HG03196 (cell line): ENCODE data around the gene HLA-DOB.
A peak's percentile ranks its signal among the peaks of the same experiment; 100 is the strongest.

Experiments
- ATAC-seq: cut with Tn5 transposase; IDR thresholded peaks from one replicate; pipeline ENCODE4 v1.9.1; 2021; ENCODE audit not compliant: unreplicated experiment

The HLA-DOB gene

DNA sequence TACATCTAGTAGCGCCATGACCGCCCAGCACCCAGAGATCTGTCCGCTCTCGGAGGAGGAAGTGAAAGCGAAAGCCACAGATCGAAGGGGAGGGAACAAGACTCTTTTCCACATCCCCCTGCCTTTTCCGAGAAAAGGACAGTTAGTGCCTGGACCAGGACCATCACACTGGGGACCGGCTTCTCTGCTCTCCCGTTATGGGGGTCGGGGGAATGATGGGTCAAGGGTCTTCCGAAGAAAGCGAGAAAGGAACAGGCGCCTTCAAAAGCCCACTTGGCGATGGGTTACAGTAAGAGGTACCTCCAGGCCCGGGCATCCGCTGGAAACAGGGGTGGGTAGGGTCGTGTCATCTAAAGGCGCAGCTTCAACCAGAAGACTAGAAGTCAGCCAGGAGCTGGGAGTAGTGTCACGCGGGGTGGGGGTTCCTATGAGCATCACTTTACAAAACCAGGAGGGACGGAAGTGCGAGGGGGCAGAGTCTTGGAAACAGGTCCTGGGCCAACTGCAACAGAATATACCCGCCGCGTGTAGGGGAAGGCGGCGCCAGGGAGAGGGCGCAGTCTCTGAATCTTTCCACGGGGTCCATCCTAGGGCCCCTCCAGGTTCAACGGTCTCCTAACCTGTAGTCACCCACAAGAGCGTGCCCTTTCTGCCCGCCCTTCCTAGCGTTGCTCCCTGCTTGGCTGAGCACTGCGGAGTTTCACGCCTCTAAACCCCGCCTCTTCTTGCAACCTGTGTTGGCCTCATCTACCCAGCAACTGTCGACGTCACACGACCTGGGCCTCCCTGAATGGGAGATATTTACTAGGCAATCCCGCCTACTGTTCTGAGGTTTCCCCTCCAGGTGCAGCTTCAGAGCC is 27.4 kb upstream of the HLA-DOB start, which contains the start of gene PSMB8:
TSS of gene PSMB8 (minus strand) at position 69 of the 860 bp plus-strand sequence. CDS start at position 18, 51 bp downstream.
- peak; percentile 71 for ATAC-seq

DNA sequence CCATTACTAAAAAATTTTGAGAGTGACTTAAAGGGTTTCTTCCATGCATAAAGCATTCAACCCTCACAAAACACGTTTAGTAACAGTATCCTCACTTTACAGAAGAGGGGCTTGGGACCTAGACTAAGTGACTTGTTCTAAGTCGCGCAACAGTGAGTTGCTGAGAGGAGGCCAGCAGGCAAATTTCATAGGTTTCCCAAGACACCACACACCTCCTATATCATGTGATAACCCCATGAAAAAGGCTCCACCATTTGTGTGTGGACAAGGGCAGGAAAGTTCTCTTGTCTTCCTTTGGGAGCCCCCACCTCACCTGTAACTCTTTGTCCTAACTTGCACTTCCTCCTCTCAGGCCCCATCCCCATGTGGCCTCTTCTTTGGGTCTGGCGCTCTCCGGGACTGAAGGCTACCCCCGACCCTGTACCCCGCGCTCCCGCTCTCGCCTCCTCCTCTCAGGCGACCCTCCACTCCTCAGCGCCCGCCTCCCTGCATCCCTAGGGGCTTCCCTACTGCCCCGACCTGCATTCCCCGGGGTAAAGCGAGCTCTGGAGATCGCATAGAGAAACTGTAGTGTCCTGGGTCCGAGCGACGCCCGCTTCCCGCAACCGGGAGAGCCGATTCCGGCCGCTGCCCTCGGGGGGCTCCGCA is 26.7 kb upstream of the HLA-DOB start:
- no peak for ATAC-seq

DNA sequence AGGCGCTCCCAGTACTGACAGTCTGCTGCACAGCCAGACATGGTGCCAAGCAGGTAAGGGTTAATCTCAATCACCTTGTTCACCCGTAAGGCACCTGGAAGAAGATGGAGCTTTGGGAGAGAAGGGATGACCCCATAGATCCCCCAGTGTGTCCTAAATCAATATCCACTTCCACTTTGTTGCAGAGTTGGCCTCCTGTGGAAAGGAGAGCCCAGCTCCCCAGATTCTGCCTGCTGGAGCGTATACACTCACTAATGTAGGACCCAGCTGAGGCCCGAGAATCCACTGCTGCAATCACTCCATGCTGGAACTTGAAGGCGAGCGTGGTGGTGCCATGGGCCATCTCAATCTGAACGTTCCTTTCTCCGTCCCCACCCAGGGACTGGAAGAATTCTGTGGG is 25.9 kb upstream of the HLA-DOB start:
- no peak for ATAC-seq

DNA sequence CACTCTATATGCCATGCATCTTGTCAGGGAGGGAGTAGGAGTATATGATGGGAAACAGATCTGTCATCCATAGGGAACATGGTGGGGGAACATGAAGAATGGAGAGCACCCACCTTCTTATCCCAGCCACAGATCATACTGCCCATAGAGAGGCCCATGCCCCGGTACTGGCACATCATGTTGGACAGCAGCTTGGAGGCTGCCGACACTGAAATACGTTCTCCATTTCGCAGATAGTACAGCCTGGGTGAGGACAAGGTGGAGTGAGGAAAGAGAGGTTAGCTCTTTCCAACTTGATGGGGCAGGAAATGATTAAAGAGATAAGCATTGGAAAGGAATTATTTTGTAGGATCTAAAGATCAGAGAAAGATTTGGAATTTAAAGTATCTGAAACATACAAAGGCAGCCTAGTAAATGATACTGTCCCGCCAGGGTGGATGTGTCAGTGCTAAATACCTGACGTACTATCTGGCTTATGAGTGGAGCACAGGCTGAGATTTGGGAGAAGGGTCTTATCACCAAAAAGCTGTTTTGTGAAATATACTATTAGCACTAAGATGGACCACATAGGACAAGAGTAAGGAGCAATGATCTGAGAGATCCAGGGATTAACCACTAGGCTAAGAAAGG is 25.3 kb upstream of the HLA-DOB start:
- ATAC-seq = no peak

DNA sequence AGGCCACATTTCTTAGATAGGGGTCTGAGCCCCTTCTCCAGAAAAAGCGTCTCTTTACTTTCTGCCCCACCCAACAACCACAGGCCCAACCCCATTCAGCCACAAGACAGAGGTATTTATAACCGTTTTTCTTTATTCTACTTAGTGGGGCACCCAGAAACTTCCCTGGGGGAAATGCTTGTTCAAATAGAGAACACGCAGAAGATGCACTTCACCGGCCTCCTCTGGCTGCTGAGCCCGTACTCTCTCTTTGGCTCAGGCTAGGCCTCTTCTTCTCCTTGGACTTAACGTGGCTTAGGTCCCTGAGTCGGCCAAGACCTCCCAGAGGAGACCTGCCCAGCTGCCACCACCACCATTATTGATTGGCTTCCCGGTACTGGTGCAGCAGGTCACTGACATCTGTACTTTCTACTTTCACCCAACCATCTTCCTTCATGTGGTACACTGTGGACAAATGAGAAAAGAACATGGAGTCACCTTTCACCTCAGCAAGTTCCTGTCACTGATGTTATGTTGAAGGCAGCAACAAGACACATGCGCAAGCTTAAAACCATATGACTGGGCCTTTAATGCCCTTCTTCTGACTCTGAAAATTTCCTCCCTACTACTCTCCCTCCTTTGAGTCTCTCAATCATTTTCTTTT is 23.9 kb upstream of the HLA-DOB start:
- ATAC-seq = no peak

DNA sequence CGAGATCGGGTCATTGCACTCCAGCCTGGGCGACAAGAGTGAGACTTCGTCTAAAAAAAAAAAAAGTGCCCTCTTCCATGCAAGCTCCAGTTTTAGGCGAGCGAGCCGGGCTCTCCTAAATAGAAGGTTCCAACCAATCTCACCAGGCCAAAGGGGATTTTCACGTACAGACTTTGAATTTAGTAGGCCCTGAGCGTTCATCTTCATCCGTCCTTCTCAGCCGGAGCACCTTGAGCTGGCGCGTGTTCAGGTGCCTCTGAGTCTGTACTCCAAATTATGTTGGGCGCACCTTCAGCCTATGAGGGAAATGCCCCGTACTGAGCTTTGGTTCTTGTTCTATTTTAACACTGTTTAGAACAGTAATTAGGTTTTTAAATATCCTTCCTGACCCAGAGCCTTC is 22.6 kb upstream of the HLA-DOB start:
- no peak for ATAC-seq

DNA sequence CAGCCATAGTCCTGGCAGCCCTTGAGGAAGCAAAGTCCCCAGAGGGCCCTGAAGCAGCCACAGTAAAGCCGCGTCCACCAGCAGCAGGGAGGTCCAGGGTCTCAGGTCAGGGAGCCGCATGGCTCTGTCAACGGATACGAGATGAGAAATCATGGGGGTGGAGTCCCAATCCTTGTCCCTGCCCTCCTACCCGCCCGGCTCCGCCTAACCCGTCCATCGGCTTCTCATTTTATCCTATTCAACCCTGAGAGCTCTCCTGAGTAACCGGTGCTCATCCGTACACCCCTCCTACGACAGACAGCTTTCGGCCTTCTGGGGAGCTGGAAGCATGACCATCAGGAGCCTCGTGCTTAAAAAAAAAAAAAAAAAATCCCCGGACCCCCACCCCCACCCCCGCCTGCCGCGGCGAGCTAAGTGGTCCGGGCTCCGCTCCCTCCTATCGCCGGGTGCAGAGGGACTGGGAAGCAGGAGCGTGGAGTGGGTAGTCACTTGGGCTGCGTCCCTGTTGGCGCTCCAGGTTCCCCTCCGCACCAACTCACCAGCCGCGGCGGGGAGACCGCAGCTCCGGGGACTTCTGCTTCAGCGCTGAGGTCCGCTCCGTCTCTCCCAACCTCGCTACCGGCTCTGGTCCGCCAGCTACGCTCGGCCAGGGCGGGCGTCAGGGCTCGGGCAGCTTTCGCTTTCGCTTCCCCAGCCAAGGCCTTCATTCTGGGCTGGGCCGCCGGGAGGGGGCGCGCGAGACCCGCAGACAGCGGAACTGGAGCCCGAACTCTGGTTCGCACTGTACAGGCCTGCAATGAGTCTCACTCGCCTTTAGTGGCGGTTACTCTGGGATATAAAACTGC is 21.5 kb upstream of the HLA-DOB start, which contains the start of gene TAP2:
TSS of gene TAP2 (minus strand) at position 626 of the 845 bp plus-strand sequence. CDS start at position 120, 506 bp downstream.
- peak; percentile 77 for ATAC-seq

DNA sequence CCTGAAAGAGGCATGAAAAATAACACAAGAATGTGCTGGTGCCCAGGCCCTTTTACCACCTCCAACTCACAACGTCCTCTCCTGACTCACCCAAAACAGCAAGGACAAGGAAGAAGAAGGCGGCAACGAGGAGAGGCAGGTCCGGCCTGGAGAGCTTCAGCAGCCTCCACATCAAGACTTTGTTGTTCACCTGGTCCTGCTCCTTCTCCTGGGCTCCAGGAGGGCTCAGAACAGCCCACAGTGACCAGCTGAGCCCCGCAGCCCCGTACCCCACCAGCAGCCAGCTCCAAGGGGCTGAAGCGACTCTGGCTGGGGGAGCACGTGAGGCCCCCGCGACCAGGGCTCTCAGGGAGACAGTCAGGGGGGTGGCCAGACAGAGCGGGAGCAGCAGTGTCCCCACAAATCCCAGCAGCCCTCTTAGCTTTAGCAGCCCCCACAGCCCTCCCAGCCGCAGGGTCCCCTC is 20.9 kb upstream of the HLA-DOB start:
- ATAC-seq = no peak

DNA sequence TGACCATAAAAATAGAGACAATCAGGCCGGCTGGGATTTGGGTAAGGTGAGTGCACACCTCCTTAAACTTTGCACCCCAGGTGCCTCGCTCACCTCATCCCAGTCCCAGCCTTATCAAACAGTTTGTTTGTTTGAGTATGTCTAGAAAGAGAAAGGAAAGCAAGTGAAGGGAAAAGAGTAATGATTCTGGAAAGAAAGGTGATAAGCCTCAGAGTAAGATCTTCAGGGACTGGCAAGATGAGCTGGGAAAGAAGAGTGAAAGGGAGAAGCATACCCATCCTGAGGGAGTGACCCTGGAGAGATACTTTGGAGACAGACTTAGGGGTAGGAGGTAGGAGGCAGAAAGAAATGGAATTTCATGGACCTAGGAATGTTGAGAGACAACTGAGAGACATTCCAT is 20.1 kb upstream of the HLA-DOB start:
- no peak for ATAC-seq

DNA sequence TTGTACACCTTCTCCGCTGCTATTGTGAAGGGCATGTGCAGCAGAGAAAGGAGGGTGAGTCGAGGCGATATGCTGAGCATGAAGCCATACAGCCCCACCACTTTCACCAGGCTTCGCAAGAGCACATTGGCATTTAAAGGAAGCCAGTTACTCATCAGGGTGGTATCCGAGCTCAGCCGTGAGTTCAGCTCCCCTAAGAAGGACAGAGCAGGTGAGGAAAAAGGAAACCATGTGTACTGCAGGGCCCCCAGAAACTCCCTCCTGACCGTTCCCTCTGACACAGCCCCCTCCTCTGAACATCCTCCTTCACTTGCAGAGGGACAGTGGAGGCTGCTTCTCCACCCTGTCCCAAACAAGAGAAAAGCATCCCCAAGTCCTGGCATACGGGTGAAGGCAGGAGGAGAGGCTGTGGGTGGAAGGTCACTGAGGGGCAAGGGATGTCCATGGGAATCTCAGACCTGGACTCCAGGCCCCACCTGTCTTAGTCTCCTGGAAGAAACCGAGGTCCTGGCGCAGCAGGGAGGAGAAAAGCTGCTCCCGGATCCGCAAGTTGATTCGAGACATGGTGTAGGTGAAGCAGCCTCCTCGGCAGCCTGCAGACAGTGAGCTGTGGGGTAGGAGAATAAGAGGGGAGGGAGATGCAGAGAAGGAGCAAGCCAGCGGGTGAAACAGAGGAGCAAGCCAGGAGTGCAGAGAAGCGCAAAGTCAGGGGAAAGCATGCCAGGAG is 18.5 kb upstream of the HLA-DOB start:
- no peak for ATAC-seq

DNA sequence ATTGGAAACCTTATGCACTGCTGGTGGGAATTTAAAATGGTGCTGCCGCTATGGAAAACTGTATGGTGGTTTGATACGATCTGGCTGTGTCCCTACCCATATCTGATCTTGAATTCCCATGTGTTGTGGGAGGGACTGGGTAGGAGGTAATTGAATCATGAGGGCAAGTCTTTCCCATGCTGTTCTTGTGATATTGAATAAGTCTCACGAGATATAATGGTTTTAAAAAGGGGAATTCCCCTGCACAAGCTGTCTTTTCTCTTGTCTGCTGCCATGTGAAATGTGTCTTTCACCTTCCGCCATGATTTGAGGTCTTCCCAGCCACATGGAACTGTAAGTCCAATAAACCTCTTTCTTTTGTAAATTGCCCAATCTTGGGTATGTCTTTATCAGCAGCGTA is 16.9 kb upstream of the HLA-DOB start:
- no peak for ATAC-seq

DNA sequence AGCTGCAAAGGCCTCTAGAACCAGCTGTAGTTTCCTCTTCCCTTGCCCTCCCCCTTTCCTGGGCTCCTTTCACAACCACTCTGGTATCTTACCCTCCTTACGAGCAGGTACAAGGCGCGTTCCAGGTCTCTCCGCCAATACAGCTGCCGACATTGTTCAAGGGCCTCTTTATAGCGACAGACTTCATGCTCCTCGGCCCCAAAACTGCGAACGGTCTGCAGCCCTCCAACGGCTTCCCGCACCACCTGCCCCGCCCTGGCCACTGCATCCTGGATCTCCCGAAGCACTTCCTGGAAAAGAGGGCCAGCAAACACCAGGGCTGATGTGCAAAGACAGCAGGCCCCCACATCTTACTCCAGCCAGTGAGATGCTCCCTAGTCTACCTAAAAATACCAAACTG is 15.7 kb upstream of the HLA-DOB start:
- no peak for ATAC-seq

DNA sequence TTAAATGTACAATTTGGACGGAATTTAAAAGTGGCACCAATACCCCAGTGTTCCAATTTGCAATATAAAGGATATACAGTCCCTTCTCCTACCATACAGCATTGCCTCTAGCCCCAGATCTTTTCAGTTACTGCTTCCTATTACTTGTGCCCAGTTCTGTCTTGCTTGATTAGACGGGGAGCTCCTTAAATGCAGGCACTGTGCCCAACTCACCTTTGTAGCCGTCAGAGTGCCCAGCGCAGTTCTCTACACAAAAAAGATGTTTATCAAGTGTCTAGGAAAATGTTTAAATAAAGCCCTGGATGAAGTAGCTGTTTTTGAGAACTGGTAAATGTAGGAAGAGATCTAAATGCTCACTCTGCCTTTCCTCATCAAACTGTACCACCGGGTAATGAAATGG is 14.1 kb upstream of the HLA-DOB start:
- no peak for ATAC-seq

DNA sequence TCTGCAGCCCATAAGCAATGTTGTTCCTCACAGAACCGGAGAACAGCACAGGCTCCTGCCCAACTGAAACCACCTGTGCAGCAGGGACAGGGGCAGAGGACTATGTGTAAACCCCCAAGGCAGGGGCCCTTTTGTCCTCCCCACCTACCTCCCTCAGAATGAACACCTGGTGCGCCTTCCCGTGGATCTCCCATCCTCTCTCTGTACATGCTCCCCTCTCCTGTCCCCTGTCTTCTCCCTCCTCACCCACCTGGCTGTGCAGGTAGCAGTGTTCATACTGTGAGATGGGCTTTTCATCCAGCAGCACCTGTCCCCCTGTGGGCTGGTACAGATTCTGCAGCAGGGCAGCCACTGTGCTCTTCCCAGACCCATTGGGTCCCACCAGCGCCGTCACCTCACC is 13.2 kb upstream of the HLA-DOB start:
- ATAC-seq = no peak

DNA sequence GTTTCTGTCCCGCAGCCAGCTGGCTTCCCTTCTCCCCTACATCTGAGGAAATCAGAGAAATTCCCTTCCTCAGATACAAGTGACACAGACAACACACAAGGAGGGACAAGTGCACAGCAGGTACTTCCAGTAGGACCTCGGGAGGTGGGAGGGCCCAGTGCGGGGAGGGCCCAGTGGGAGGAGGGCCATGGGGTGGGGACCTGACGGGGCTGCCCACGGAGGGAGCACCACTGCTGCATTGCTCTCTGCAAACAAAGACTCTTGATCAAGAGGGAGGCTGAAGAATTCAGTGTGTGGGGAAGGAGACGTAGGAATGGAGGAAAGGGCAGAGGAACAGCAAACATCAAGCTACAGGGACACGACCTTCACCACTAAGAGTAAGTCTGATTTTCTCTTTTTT is 12.7 kb upstream of the HLA-DOB start:
- ATAC-seq = no peak

DNA sequence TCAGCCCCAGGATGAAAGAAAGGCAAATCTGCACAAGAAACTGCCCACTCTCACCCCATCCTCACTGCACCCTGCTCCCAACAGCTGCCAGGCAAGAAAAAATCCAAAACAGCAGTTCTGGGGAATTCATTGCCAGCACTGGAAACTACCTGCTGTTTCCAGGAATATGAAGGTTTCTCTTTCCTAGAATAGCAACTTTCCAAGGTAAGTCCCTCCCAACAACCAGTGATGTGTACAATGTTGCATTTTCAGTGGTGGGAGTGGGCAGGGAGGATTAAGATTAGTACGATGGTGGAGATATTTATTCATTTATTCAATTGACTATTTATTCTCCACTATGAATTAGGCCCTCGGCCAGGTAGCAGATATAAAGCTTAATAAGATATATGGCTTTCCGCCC is 10.2 kb upstream of the HLA-DOB start:
- ATAC-seq = no peak

DNA sequence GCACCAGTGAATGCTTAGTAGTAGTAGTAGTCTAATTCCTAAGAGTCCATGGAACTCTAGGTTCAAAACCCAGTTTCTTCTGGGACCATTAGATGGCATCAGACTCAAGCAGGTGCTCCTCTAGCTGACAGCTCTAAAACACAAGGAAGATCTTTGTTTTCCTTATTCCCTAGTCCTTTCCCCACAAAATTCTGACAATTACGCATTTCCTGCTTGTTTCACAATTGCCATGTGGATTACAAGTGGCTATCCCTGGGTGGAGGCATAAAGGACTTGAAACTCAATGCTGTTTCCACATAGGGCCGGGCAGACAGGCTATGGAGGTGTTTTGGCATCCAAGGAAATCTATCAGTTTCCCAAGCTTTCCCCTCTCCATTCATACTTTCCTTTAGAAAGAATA is 9.2 kb upstream of the HLA-DOB start:
- no peak for ATAC-seq

DNA sequence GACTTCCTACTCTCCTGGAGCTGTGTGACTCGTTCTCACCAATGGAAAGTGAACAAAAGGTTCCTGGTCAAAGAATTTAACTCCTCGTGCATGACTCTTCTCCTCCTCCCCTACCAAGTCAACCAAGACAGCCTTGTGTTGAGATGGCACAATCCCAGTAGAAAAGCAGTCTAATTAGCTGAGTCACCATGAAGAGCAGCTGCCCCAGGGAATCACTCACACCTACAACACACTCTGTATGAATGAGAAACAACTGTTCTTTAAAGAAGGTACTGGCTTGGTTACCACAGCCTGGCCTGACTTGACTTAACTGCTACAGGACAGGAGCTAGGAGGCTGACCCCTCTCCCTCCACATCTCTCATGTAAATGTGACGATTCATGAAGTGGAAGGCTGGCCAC is 2.9 kb upstream of the HLA-DOB start:
- ATAC-seq = no peak

DNA sequence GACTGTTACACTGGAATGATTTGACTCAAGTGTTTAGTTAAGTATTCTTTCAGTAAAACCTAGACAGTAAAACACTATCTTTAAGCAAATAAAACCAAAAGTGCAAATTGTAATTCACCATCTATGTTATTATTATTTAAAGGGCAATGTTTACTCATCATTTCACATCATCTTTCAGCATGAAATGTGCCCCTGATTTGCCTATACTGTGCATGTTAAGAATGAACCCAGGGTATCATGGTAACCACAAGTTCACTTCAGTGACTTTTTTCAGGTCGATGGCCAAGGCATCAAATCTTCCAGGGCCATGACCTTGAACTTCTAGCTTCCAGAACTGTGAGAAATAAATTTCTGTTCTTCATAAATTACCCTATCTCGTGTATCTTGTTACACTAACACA is 2.1 kb upstream of the HLA-DOB start:
- no peak for ATAC-seq

DNA sequence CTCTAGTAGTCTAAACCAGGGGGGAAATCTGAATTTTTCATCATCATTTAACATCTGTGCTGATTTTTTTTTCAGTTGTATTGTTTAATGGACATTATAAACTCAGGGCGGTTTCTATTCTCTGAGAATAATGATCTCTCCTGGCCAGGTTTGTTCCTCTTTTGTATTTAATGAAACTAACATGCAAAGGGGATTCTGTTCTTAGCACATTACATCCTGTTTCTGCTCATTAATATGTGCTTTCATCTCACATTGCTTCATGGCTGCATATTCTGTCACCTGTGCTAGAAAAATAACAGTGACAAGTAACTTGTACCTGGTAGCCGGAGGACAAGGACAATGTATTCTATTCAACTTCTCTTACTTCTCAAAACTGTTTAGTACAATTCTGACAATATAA is 806 bp downstream of the HLA-DOB start:
- ATAC-seq = peak; percentile 50
